Gastroesophageal sphincter (tissue), 3 donors: ENCODE data around the gene ADAM22.
"Not testable (repeated sequence)": the region's sequence is repeated elsewhere in the genome, so short reads cannot be mapped to it uniquely, and the experiment has no call there.

ENCODE experiments used
- POLR2A ChIP-seq, 2 donors: fragments of 450-650 bp; IDR thresholded peaks; one replicate each; pipeline ENCODE4 v1.6.1; 2017; ENCODE audit warnings: antibody characterized with exemption in 2 of 2, mild to moderate bottlenecking in 2 of 2, moderate library complexity in 1 of 2
- TF ChIP-seq, protein P1 (sequence below), 4 experiments: fragments of 200-600 bp in 2 of 4; fragments of 450-650 bp in 2 of 4; sonication (generic) in 1 of 4; IDR thresholded peaks; one replicate each; pipeline ENCODE4 v1.5.1; 2017 to 2019; ENCODE audit warnings: antibody characterized with exemption in 4 of 4, mild to moderate bottlenecking in 2 of 4, moderate library complexity in 2 of 4

- TF ChIP-seq, protein P1, sequence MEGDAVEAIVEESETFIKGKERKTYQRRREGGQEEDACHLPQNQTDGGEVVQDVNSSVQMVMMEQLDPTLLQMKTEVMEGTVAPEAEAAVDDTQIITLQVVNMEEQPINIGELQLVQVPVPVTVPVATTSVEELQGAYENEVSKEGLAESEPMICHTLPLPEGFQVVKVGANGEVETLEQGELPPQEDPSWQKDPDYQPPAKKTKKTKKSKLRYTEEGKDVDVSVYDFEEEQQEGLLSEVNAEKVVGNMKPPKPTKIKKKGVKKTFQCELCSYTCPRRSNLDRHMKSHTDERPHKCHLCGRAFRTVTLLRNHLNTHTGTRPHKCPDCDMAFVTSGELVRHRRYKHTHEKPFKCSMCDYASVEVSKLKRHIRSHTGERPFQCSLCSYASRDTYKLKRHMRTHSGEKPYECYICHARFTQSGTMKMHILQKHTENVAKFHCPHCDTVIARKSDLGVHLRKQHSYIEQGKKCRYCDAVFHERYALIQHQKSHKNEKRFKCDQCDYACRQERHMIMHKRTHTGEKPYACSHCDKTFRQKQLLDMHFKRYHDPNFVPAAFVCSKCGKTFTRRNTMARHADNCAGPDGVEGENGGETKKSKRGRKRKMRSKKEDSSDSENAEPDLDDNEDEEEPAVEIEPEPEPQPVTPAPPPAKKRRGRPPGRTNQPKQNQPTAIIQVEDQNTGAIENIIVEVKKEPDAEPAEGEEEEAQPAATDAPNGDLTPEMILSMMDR (IDR thresholded peaks at IDR 0.05), result not testable (repeated sequence)
- not testable (repeated sequence) for TF ChIP-seq POLR2A (IDR thresholded peaks at IDR 0.05)
These were observed 225.7 kb downstream of the ADAM22 start for GRCh38 chr7:88159741-88160140.
